C1 segment of cervical spinal cord (tissue), 14 donors: ENCODE measurements around the gene SNX11.

ENCODE experiments used
- DNase-seq, 14 donors: peaks; one replicate each; lab custom pipeline; 2025; lab: John Stamatoyannopoulos, UW

Gene SNX11

GRCh38 chr17:48095611-48096010, 12.0 kb upstream of the SNX11 start:
- no peak for DNase-seq

GRCh38 chr17:48100160-48100559, 7.4 kb upstream of the SNX11 start:
- no peak for DNase-seq

- DNase-seq, result peak in 6 of 14 donors; percentile 55 to 71 (median 58)
Observed at GRCh38 chr17:48100591-48101011, 7.0 kb upstream of the SNX11 start.

- DNase-seq, result peak; percentile 57 to 96 (median 90)
Observed at GRCh38 chr17:48101012-48101720, 6.4 kb upstream of the SNX11 start, which contains the start of gene CBX1. CBX1 (minus strand) TSS chr17:48101478; CDS start chr17:48077004, 24,474 bp downstream.

- no peak for DNase-seq
Observed at GRCh38 chr17:48102043-48102750, 5.4 kb upstream of the SNX11 start.

GRCh38 chr17:48102798-48103715, 4.5 kb upstream of the SNX11 start:
- no peak for DNase-seq

GRCh38 chr17:48104440-48104839, 3.1 kb upstream of the SNX11 start:
- DNase-seq, result no peak

GRCh38 chr17:48106802-48107136, 797 bp upstream of the SNX11 start:
- DNase-seq, result no peak

GRCh38 chr17:48110761-48111160, 3.2 kb downstream of the SNX11 start:
- no peak for DNase-seq

- DNase-seq, result no peak
Observed at GRCh38 chr17:48111937-48112241, 4.3 kb downstream of the SNX11 start.

GRCh38 chr17:48113201-48113676, 5.7 kb downstream of the SNX11 start:
- DNase-seq, result peak in 4 of 14 donors; percentile 5 to 23 (median 17)

GRCh38 chr17:48121923-48122664, 14.5 kb downstream of the SNX11 start:
- peak in 9 of 14 donors; percentile 17 to 64 (median 39) for DNase-seq

GRCh38 chr17:48122665-48123045, 15.1 kb downstream of the SNX11 start:
- DNase-seq, result no peak

GRCh38 chr17:48123111-48123510, 15.5 kb downstream of the SNX11 start:
- DNase-seq, result peak in 10 of 14 donors; percentile 10 to 71 (median 44)

GRCh38 chr17:48123776-48124388, 16.3 kb downstream of the SNX11 start:
- no peak for DNase-seq

- peak in 1 of 14 donors; percentile 27 for DNase-seq
Observed at GRCh38 chr17:48125829-48126531, 18.4 kb downstream of the SNX11 start.

- peak in 1 of 14 donors; percentile 7 for DNase-seq
Observed at GRCh38 chr17:48126532-48126850, 18.9 kb downstream of the SNX11 start.

GRCh38 chr17:48127371-48128051, 19.9 kb downstream of the SNX11 start:
- DNase-seq, result peak in 5 of 14 donors; percentile 10 to 65 (median 22)

GRCh38 chr17:48128400-48128799, 20.8 kb downstream of the SNX11 start:
- DNase-seq, result no peak

GRCh38 chr17:48129981-48130380, 22.4 kb downstream of the SNX11 start:
- DNase-seq, result no peak
